GM21576 (cell line): ENCODE measurements around the gene TVP23A.
"Not testable (repeated sequence)": the region's sequence is repeated elsewhere in the genome, so short reads cannot be mapped to it uniquely, and the experiment has no call there.

Experiments
- ATAC-seq: cut with Tn5 transposase; IDR thresholded peaks from one replicate; pipeline ENCODE4 v1.9.1; 2021; ENCODE audit warnings: mild to moderate bottlenecking, moderate library complexity; ENCODE audit not compliant: unreplicated experiment

The TVP23A gene

DNA sequence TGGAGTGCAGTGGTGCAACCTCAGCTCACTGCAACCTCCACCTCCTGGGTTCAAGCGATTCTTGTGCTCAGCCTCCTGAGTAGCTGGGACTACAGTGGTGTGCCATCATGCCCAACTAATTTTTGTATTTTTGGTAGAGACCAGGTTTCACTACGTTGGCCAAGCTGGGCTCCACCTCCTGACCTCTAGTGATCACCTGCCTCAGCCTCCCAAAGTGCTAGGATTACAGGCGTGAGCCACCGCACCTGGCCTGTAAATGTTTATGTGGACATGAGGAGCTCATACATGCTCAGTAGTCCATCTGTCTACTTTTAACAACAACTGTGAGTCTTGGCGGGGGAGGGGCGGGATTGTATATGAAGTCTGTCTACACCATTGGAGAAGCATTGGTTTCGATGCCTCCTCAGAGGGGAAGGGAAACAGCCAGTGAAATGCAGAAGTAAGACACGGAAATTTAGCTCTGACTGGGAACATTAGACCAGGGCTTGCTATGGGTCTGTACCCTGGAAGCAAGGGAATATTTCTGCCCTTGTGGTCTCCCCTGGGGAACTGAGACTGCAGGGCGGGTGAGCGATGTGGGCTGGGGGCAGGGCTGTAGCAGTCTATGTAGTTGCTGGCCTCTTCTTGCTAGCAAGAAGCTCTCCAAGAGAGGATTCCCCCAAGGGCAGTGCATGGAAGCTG, 65.6 kb downstream of the TVP23A start:
- ATAC-seq = peak; percentile 71

DNA sequence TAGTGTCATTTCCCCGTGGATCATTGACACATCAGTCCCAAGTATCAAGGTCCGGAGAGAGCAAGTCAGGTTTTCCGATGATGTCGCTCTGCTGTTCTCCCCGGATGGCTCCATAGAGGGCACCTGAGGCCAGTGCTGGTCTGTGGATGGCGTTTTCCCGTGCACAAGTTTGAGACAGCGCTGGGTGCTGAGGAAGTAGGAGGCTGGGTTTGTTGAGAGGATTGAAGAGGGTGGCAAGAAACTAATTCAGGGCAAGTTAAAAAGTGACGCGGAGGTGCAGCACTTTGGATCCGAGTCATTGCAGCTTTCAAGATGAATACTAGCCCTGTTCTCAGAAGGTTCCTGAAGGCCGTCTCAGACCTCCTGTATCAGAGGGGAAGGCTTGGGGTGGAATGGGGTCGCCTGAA, 67.3 kb downstream of the TVP23A start:
- no peak for ATAC-seq

DNA sequence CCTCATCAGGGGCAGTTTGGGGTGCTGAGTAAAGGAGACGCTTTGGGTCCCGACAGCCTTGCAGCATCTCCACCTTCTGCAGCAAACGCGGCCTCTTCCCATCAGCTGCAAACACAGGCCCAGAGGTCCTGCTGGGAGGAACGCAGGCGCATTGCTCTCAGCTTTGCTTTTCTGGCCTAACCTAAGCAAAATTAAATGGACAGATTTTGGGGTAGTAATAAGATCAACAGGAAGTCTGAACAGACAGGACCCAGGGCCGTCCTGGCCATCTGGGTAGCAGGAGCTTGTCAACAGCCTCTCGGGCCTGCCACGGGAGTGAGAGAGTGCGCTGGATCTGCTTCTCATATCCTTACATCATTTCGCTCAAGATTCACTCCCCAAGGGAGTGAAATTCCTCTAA, 67.8 kb downstream of the TVP23A start:
- ATAC-seq = no peak

DNA sequence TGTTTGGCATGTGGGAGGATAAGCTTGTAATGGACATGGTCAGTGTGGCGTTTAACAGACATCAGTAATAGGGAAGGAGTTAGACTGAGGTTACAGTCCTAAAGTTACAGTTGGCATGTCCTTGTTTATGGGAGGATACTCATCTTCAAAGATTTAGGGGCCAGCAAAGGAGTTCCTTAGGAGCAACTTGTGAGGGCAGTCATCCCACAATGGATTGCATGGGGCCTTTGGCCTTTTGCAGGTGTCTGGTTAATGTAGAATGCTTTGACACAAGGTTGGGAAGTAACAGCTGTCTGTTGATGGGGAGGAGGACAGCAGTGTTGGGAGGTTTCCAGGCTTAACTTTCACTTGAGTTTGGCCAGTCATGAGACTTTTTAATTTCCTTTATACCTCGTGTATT, 72.8 kb downstream of the TVP23A start:
- ATAC-seq = no peak

DNA sequence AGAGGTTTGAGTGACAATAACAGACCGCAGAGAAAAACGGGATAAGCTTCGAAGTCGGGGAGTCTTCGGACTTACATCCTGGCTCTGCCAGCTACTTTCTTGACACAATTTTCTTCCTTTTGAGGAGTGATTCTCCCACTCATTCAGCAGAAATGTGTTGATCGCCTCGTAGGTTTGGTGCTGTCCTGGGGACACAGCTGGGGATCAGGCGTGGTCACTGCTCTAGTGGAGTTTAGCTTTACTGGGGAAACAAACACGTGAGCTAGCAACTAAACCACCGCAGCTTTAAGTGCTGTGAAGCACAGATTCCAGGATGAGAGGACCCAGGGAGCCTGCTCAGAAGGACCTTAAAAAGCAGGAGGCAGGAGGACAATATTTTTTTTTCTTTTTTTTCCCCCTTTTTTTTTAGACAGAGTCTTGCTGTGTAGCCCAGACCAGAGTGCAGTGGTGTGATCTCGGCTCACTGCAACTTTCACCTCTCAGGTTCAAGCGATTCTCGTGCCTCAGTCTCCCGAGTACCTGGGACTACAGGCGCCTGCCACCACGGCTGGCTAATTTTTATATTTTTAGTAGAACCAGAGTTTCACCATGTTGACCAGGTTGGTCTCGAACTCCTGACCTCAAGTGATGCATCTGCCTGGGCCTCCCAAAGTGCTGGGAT, 74.1 kb downstream of the TVP23A start:
- no peak for ATAC-seq

DNA sequence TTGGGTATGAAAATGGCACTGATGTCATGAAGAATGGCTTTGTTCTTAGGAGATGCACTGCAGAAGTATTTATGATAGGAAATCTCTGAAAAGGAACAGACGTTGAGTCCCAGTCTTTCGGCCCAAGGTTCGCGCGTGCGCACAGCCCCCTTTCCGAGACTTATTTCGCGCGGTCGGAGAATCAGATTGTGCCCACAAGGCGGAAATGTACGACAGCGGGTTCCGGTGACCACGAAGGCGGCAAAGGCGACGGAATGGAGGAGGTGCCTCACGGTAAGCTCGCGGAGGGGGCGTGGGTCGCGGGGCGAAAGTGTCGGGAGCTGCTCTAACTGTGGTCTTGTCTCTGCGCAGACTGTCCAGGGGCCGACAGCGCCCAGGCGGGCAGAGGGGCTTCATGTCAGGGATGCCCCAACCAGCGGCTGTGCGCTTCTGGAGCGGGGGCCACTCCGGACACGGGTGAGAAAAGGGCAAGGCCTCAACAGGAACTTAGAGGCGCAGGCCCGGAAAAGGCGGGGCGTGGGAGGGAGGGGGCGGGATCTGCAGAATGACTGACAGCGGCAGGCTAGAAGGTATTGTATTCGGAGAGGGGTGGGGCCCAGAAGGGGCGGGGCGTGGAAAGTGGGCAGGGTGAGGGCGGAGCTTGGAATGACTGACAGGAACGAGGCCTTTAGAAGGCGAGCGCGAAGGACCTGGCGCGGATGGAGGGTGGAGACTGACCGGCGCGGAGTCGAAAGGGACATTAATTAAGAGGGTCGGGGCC, 74.8 kb downstream of the TVP23A start, which contains the start of gene NUBP1:
Gene NUBP1 (plus strand): TSS at position 233 of the 760 bp plus-strand sequence. CDS start 22 bp downstream, at position 255.
- peak; percentile 77 for ATAC-seq

DNA sequence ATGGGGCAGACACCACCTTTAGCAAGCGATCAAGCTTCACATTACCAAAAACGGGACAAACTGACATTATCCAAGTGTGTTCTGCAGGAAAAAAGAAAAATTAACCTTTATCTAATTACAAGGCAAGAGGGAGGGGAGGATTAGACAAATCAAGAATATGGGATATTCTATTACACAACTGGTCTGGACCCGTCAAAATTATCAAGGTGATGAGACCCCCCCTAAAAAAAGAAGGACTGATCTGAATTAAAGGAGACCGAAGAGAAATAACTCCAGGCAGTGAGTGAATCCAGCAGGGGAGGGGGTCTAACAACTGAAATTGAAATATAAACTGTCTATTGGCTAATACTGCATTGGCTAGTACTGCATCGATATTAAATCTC, 75.4 kb downstream of the TVP23A start:
- ATAC-seq = no peak

DNA sequence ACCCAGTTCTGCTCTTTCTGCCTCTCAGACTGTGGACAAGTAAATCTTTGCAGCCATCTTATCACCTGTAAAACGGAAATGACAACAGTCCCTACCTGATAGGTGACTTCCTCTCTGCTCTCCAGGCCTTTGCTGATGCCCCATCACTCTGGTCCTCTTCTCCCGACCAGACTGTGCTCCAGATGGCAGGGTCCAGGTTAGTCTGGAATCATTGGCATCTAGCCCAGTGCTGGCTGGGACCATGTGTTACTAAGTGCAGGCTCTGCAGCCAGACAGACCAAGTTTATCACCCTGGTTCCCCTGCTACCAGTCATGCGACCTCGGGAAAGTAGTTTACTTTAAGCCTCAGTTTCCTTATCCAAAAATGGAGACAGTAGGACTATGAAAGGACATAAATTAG, 76.8 kb downstream of the TVP23A start:
- ATAC-seq = no peak

DNA sequence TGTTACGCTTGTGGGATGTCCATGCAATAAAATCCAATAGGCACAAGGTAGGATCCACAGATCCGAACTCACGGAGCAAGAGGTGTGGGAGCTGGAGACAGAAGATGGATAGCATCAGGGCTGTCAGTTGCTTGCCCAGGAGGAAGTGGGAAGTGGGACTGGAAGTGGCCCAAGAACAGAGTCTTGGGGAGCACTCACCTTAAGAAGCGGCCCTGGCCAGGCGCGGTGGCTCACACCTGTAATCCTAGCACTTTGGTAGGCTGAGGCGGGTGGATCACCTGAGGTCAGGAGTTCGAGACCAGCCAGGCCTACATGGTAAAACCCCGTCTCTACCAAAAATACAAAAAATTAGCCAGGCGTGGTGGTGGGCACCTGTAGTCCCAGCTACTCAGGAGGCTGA, 77.3 kb downstream of the TVP23A start:
- ATAC-seq = not testable (repeated sequence)

DNA sequence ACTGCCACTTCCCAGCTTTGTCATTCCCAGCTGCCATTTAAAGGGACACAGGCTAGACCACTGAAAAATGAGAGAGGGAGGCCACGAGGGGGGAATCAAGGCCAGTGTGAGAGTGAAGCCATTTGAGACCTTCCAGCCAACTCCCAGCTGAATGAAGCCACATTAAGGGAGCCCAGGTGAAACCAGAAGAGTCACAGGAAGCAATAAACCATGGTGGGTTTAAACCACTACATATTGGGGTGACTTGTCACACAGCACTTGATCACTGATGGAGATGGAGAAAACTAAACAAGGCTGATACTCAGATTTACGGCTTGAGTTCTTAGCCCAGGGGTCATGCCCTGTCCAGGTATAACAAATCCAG, 77.8 kb downstream of the TVP23A start:
- ATAC-seq = no peak

DNA sequence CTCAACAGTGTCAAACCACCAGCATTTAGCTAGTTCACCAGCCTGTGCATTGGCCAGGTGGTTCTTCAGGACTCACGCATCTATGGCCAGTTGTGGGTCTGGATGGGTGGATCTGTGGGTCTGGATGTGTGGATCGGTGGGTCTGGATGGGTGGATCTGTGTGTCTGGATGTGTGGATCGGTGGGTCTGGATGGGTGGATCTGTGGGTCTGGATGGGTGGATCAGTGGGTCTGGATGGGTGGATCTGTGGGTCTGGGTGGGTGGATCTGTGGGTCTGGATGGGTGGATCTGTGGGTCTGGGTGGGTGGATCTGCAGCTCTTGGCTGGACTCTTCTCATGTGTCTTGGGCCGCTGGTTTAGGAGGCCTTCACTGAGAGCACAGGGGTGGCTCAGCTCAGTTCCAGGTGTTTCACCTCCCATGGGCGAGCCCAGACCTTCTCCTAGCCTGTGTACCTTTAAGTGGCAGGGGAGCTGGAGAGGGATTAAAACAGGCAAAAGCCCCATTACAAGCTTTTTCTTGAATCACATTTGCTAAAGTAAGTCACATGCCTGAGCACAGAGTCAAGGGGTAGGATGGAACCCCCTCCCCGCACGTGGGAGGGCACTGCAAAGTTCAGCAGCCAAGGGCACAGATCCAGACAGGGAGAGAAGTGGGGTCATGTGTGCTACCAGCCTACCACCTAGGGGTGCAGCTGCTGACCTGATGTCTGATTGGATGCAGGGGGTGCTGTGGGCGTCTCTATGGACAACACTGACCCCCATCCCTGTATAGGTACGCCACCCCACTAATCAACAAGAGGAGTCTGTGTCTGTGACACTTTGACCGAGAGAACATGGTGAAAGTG, 78.4 kb downstream of the TVP23A start:
- no peak for ATAC-seq

DNA sequence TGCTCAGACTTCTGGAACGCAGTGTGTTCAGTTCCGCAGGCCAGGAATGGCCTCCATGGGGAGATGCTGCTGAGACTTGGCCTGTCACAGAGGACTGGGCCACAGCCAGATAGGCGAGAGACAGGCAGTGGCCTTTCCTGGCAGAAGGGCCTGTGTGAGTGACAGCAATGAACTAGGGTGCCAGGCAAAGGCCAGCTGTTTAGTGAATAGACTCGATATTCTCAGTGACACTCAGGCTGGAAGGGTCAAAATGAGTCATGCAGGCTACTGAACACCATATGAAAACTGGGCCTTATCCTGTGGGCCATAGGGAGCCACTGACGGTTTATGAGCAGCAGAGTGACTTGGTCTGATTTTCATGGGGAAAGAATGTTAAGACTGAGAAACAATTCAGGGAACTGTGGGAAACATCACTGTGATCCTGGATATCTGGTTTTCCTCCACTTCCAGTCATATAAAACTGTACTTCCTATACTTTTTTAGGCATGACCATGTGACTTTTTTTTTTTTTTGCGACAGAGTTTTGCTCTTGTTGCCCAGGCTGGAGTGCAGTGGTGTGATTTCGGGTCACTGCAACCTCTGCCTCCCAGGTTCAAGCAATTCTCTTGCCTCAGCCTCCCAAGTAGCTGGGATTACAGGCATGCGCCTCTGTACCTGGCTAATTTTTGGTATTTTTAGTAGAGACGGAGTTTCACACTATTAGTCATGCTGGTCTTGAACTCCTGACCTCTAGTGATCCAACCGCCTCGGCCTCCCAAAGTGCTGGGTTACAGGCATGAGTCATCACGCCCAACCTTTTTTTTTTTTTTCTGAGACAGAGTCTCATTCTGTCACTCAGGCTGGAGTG, 80.1 kb downstream of the TVP23A start:
- peak; percentile 60 for ATAC-seq

DNA sequence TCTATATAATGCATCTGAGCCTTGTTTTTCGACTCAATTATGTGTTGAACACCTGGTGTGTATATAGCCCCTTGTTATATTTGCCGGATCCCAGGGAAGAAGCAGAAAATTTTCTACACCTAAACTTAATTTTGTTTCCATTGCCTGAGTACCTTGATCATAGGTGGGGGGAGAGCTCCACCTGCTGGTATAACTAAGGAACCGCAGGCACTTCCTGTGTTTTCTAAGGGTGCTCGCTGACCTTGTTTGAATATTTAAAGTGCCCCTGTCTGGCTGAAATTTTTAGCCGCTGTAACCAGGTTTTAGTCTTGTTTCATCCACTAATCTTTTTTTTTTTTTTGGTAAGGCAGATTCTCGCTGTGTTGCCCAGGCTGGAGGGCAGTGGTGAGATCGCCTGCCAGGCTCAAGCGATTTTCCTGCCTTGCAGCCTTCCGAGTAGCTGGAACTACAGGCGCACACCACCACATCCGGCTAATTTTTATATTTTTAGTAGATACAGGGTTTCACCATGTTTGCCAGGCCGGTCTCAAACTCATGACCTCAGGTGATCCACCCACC, 81.4 kb downstream of the TVP23A start:
- no peak for ATAC-seq

DNA sequence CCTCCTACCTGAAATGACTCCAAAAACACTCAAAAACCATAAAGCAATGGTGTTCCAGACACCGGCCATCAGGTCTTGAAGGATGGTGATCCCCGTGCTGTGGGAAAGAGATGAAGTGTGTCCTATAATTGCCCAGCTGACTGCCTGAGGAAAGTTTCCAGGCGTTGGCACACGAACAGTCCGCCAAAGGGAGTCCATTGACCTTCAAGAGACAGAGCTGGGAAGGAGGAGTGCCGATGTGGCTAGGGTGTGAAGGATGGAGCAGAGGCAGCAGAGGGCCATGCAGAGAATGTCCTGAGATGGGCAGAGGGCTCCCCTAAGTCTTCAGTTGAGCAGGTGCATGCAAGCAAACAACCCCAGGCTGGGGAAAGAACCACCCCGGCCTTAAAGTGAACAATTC, 86.8 kb downstream of the TVP23A start:
- no peak for ATAC-seq

DNA sequence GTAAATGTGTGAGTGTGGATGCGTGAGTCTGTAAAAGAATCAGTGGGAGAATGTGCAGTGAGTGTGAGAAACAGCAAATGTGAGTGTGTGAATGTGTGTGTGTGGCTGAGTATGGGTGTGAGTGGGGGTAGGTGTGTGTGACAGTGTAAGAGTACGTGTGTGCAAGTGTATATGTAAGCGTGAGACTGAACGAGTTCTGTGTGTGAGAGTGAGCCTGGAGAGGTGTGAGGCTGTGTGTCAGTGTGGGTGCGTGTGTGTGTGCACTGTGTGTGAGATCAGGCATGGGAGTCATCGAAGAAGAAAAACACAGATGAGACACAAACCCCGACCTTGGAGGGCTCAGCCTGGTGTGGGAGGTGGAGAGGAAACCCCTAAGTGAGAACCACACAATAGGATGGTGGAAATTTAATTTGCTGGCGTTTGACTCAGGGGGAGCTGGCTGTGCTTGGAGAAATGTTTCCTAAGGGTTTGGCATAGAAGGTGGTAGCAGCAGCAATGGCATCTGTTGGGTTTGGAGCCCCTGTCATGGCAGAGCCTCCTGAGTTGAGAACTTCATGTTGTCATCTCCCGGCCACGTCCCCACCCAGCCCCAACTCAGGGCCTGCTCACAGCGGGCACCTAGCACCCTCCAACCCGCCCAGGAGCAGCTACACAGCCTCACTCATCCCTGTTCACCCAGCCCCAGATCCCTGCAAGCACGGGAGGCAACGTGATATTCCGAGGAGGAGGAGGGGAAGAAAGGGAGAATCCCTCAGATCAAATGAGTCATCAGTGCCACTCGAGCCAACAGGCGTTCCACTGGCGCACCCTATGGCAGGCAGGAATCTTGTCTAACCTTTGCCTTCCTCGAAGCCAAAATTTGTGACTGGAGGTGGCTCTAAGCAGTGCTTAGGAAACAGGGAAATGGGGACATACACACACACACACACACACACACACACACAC, 89.2 kb downstream of the TVP23A start:
- ATAC-seq = no peak

DNA sequence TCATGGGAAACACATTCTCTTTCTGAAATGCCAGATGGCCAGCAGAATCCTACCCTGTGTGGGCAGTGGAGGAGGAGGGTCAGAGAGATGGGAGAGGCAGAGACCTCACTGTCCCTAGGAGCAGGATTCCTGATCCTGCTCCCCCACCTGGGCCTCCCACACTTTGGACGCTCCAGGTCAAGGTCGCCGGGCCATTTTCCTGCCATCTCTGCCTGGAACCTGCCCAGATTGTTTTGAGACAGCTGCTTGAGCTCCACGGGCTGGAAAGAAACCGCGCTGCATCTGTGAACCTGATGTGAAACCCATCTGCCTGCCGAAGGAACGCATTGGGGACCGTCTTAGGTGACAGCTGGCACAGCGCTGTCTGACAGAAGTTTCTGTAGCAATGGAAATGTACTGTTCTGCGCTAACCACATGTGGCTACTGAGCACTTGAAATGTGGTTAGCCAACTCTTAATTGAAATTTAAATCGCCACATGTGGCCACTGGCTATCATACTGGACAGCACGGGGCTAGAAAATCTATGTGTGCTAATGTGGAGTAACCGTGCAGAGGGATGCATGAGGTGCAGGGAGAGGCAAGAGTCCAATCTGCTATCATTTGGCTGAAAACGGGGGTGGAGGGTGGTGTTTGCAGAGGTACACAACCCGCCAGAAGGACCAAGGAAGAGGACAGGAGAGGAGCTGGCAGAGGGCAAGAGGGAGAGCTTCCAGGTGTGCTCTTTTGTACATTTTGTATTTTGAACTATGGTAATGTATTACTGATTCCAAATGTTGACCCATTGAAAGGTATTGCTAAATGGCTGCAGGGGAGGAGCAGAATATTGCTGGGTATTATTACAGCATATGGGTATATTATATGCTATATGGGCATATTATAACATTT, 90.3 kb downstream of the TVP23A start:
- no peak for ATAC-seq
